GM21576 (cell line): ENCODE results near the gene HOXA10.

Source experiments
- ATAC-seq: cut with Tn5 transposase; IDR thresholded peaks from one replicate; pipeline ENCODE4 v1.9.1; 2021; ENCODE audit warnings: mild to moderate bottlenecking, moderate library complexity; ENCODE audit not compliant: unreplicated experiment

The HOXA10 gene

GRCh38 chr7:27173956-27174873 lies at the start of gene HOXA10:
Gene HOXA10 (minus strand): TSS chr7:27174320. CDS start chr7:27174306, 14 bp downstream.
- no peak for ATAC-seq

DNA sequence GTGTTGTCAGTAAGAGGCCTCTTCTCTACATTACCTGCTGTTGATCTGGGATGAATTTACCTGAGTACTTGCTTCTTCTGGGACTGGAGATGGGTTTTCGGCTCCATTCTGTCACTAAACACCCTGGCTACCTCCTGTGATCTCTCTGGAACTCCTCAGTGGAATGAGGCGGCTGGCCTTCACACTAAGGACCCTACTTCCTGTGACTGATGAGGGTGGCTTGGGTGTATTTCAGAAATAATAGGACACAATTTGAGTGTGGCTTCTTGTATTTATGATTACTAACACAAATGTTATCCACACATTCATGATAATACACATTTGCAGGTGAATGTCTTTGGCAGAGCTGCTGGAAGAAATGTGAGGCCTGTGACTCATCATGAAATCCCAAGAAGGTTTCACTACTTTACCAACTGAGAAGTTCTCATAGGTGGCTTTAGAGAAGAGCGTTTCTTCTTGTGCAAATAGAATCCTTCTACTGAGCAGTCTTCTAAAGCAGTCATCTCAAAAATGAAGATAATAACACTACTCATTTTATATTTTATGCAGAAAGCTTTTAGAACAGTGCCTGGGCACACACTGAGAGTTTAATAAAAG lies 47.2 kb upstream of the HOXA10 start:
- ATAC-seq = no peak

- no peak for ATAC-seq
Measured at GRCh38 chr7:27220440-27220955, 46.4 kb upstream of the HOXA10 start.

DNA sequence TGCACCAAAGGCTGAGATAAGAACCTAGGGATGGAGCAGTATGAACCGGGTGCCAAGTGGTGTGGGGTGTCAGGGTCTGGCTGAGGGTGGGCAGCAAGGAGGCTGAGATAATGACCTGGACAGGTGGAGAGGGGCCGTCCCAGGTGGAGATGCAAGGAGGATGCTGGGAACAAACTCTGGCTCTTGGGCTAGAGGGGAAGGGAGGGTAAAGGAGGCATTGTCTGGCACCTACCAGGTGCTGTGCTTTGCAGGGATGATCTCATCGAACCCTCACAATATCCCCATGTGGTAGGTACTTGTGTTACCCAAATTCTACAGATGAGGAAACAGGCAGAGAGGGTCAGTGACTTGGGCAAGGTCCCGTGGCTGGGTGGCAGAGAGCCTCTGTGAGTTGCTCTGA lies 45.7 kb upstream of the HOXA10 start:
- no peak for ATAC-seq

- ATAC-seq = no peak
Measured at GRCh38 chr7:27217951-27218350, 43.8 kb upstream of the HOXA10 start.

DNA sequence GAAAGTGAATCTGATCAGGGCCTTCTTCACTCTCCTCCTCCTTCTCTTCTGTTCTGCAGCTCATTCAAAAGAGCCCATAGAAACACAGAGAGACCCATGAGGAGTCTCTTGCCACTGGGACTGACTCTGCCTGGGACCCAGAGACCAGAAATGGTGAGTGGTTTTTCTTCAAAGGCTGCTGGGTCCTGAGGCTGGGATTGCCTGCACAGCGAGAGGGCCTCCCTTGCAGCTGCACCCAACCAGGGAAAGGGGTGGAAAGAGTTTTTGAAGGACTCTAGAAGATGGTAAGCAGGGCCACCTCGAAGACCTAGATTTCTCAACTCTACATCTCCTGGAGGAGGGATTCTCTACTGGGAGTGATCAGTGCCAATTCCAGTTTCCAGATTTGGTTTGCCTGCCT lies 41.2 kb upstream of the HOXA10 start:
- ATAC-seq = no peak

- no peak for ATAC-seq
Measured at GRCh38 chr7:27214239-27214950, 40.3 kb upstream of the HOXA10 start.

GRCh38 chr7:27213433-27214238 lies 39.5 kb upstream of the HOXA10 start:
- no peak for ATAC-seq

DNA sequence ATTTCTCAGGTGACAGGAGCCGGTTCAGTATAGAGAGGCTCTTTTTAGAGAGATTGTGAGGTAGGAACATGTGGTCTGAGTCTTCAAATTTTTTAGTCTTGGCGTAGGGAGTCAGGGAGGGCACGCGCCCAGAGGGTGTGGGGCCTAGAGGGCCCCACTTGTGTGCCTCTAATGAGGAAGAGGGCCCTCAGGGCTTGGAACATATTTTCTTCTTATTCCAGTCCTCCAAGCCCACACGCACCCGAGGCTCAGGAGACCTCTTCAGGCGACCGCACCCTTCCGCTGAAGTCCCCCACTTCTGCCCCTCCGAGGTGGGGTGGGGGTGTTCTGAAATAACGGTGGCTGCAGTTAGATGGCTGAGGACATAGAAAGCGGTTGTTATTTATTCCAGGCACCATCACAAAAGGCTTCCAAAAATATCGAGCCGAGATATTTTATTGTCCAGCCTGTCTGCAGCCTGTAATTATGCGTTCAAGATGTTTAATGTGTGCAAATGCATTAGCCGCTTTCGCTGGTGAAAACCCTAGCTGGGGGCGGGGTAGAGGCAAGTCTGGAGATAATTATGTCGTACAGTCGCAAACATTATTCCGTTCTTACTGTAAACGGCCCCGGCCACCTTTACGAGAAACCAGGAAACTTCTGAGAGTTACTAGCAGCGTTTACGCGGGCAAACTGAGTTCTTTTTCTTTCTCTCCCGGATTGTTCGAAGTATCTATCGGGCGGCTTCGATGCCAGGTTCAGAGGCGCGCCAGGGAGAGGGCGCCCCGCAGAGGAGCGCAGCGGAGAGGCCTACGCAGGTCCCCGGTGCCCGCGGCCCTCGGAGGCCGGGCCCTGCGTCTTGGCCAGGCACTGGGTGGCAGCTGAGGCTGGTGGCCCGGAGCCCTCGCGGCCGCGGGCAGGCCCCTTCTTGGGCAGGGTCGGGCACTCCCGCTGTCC lies 38.6 kb upstream of the HOXA10 start:
- no peak for ATAC-seq

DNA sequence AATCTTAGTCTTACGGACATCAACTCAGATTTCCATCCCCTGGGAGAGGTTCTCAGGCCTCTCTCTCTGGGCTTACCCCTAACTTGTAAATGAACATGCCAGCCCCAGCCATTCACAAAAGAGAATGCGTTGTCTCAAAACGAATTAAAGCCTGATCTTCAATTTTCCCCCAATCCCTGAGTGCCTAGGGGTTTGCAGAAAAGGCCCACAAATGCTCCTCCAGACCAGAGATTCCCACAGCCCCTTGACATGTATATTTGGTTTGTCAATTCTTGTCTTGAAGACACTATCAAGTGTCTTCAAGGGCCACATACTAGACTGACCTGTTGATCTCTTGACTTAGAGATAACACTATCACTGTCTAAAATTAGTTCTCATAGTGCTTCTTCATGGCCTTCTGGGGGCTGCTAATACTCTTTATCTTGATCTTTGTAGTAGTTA lies 37.7 kb upstream of the HOXA10 start:
- no peak for ATAC-seq

- ATAC-seq = no peak
Measured at GRCh38 chr7:27211084-27211446, 36.9 kb upstream of the HOXA10 start.

GRCh38 chr7:27210441-27211083 lies 36.4 kb upstream of the HOXA10 start:
- ATAC-seq = no peak

- no peak for ATAC-seq
Measured at GRCh38 chr7:27209933-27210440, 35.9 kb upstream of the HOXA10 start.

- ATAC-seq = no peak
Measured at GRCh38 chr7:27208998-27209397, 34.9 kb upstream of the HOXA10 start.

- no peak for ATAC-seq
Measured at GRCh38 chr7:27207348-27207985, 33.3 kb upstream of the HOXA10 start.

GRCh38 chr7:27205325-27206280 lies 31.5 kb upstream of the HOXA10 start:
- no peak for ATAC-seq

DNA sequence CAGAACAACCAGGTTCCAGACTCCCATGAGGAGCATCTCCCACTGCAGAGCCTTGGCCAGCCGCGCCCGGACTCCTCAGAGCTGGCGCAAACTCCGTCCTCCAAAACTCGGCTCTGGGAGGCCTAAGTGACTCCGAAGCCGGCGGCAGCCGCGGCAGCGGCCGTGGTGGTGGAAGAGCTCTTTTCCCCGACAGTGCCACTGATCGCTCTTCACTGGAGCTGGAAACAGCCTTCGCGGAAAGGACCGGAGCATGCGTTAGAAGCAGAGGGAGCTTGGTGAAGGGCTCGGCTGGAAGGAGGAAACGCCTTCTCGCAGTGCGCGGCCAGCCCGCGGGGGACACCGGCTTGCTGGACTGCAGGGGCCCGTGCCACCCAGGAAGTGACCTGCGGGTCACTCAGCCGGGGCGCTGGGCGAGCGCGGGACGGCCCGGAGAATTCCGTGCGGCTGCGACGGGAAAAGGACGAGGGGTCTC lies 30.8 kb upstream of the HOXA10 start:
- ATAC-seq = no peak
